Measurements from ENCODE around the gene FIGNL2.

- no peak for TF ChIP-seq POLR2A (IDR thresholded peaks at IDR 0.05)
- no peak for TF ChIP-seq CTCF (IDR thresholded peaks at IDR 0.05 in 4 of 5, conservative IDR thresholded peaks at IDR 0.05 in 1 of 5)
These were observed 45.3 kb upstream of the FIGNL2 start for GRCh38 chr12:51893786-51894185.
